GM12875 (cell line): ENCODE measurements around the gene ZNF330.
A peak's percentile ranks its signal among the peaks of the same experiment; 100 is the strongest.
"Not testable (repeated sequence)": the region's sequence is repeated elsewhere in the genome, so short reads cannot be mapped to it uniquely, and the experiment has no call there.

Experiments used
- H3K4me3 ChIP-seq: one replicate; pipeline ENCODE4 v1.5.1; 2011; ENCODE audit warnings: low read depth, low read length, control low read depth
- TF ChIP-seq, protein P1 (sequence below): IDR thresholded peaks from 2 replicates; pipeline ENCODE4 v1.5.1; 2011; ENCODE audit warnings: low read depth, mild to moderate bottlenecking, control low read depth, inconsistent platforms, low read length, moderate library complexity, borderline replicate concordance; ENCODE audit not compliant: insufficient read depth

The ZNF330 gene

GRCh38 chr4:141220691-141221659 lies at the start of gene ZNF330:
Gene ZNF330, plus strand, starts transcription at chr4:141220895. Its CDS starts 1,477 bp downstream, at chr4:141222372.
- H3K4me3 ChIP-seq: peak within 1 kb of the TSS; percentile 99
- TF ChIP-seq, protein P1, sequence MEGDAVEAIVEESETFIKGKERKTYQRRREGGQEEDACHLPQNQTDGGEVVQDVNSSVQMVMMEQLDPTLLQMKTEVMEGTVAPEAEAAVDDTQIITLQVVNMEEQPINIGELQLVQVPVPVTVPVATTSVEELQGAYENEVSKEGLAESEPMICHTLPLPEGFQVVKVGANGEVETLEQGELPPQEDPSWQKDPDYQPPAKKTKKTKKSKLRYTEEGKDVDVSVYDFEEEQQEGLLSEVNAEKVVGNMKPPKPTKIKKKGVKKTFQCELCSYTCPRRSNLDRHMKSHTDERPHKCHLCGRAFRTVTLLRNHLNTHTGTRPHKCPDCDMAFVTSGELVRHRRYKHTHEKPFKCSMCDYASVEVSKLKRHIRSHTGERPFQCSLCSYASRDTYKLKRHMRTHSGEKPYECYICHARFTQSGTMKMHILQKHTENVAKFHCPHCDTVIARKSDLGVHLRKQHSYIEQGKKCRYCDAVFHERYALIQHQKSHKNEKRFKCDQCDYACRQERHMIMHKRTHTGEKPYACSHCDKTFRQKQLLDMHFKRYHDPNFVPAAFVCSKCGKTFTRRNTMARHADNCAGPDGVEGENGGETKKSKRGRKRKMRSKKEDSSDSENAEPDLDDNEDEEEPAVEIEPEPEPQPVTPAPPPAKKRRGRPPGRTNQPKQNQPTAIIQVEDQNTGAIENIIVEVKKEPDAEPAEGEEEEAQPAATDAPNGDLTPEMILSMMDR: no peak

GRCh38 chr4:141174457-141174856 lies 46.2 kb upstream of the ZNF330 start:
- TF ChIP-seq, protein P1: no peak
- no peak overlapping the region for H3K4me3 ChIP-seq

DNA sequence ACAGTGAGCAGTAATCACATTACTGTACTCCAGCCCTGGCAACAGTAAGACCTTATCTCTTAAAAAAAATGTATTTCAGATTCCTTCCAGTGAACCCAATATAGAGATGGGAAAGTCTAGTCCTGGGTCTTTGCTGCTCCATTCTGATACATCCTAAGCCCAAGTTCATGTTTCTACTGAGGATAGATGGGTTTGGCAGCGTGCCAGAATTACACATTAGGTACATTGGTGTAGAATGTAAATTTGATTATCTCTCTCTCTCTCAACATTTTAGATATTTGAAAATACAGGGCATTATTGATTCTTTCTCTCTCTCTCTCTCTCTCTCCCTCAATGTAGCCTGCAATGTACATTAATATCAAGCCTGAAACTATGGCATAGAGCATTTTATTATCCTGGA lies 43.5 kb upstream of the ZNF330 start:
- TF ChIP-seq, protein P1: no peak
- H3K4me3 ChIP-seq: no peak overlapping the region

GRCh38 chr4:141179474-141180373 lies 41.0 kb upstream of the ZNF330 start:
- TF ChIP-seq, protein P1: no peak
- no peak overlapping the region for H3K4me3 ChIP-seq

DNA sequence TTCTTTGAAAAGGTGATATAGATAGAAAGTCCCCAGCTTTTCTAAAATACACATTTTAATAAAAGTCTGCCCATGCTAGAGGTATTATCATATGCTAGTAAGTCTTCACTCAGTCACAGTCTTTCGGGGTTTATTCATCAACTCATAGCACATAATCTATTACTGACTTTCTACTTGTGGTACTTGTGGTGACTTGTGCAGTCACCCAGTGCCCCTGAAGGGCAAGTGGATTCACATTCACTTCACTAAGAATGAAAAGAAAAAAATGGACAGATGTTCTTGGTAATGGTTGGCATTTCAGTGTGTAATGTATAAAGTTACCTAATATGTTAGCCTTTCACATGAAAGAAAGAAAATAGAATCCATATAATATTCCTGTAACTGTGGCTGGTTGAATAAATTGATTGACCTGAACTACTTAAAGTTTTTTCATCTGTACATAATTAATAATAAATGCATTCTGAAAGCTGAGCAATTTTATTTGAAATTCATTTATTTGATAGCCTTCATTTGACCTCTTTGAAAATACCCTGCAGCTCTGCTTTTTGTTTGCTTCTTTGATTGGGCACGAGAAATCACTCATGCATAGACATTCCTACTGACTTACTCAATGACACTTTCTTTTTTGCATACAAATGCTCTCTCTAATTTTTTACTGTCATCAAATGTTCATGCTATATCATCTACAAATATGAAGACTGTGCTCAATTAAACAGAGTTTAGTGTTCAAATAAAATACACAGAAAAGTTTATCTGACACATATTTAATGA lies 39.5 kb upstream of the ZNF330 start:
- no peak overlapping the region for H3K4me3 ChIP-seq
- TF ChIP-seq, protein P1: no peak

GRCh38 chr4:141183491-141183890 lies 37.2 kb upstream of the ZNF330 start:
- not testable (repeated sequence) for H3K4me3 ChIP-seq

- TF ChIP-seq, protein P1: no peak
- no peak overlapping the region for H3K4me3 ChIP-seq
These were observed 28.1 kb upstream of the ZNF330 start for GRCh38 chr4:141192564-141192963.
